ENCODE data around the gene GTF2I.
"Not testable (repeated sequence)": the region's sequence is repeated elsewhere in the genome, so short reads cannot be mapped to it uniquely, and the experiment has no call there.

Gene GTF2I

GRCh38 chr7:74717889-74718288, 60.4 kb downstream of the GTF2I start:
- DNase-seq: no peak

- DNase-seq: no peak
These were observed 60.8 kb downstream of the GTF2I start for GRCh38 chr7:74718336-74718735.

- no peak for DNase-seq
These were observed 64.6 kb downstream of the GTF2I start for GRCh38 chr7:74722153-74722552.

- DNase-seq: no peak
These were observed 68.3 kb downstream of the GTF2I start for GRCh38 chr7:74725840-74726239.

GRCh38 chr7:74726309-74727101, 69.0 kb downstream of the GTF2I start:
- no peak for DNase-seq

- not testable (repeated sequence) for DNase-seq
These were observed 71.2 kb downstream of the GTF2I start for GRCh38 chr7:74728686-74729085.

GRCh38 chr7:74730186-74730585, 72.7 kb downstream of the GTF2I start:
- not testable (repeated sequence) for DNase-seq

- DNase-seq: not testable (repeated sequence)
These were observed 82.6 kb downstream of the GTF2I start for GRCh38 chr7:74739974-74740703.

- not testable (repeated sequence) for DNase-seq
These were observed 86.5 kb downstream of the GTF2I start for GRCh38 chr7:74743936-74744557.

- DNase-seq: not testable (repeated sequence)
These were observed 96.5 kb downstream of the GTF2I start for GRCh38 chr7:74753921-74754482.

- not testable (repeated sequence) for DNase-seq
These were observed 99.2 kb downstream of the GTF2I start for GRCh38 chr7:74756673-74757072.

GRCh38 chr7:74758268-74758667, 100.8 kb downstream of the GTF2I start:
- not testable (repeated sequence) for DNase-seq

- DNase-seq: not testable (repeated sequence)
These were observed 101.5 kb downstream of the GTF2I start for GRCh38 chr7:74758982-74759381.

- DNase-seq: not testable (repeated sequence)
These were observed 107.8 kb downstream of the GTF2I start for GRCh38 chr7:74765205-74765918.

- not testable (repeated sequence) for DNase-seq
These were observed 109.0 kb downstream of the GTF2I start for GRCh38 chr7:74766509-74766908.

- DNase-seq: not testable (repeated sequence)
These were observed 109.5 kb downstream of the GTF2I start for GRCh38 chr7:74766991-74767390.

GRCh38 chr7:74770062-74770461, 112.5 kb downstream of the GTF2I start:
- DNase-seq: not testable (repeated sequence)

- DNase-seq: not testable (repeated sequence)
These were observed 114.6 kb downstream of the GTF2I start for GRCh38 chr7:74772093-74772492.

- not testable (repeated sequence) for DNase-seq
These were observed 116.5 kb downstream of the GTF2I start, which contains the start of gene NCF1 for GRCh38 chr7:74773760-74774750. Gene NCF1 (plus strand): TSS chr7:74774011. CDS start chr7:74774032, 21 bp downstream.

GRCh38 chr7:74775111-74775510, 117.6 kb downstream of the GTF2I start:
- not testable (repeated sequence) for DNase-seq

- not testable (repeated sequence) for DNase-seq
These were observed 121.5 kb downstream of the GTF2I start for GRCh38 chr7:74779053-74779452.

Data from stimulated activated CD4-positive, alpha-beta T cell treated with anti-CD3 and anti-CD28 coated beads, Interleukin-4, amount 100 ng/mL, for 4 hours (primary cell).